HuH-7.5 (cell line): ENCODE data around the gene GDPD4.
A peak's percentile ranks its signal among the peaks of the same experiment; 100 is the strongest.
"Not testable (repeated sequence)": the region's sequence is repeated elsewhere in the genome, so short reads cannot be mapped to it uniquely, and the experiment has no call there.

Source experiments
- DNase-seq: peaks from one replicate; pipeline ENCODE4 v3.0.0; 2011; ENCODE audit warnings: low spot score

Gene GDPD4

GRCh38 chr11:77301510-77301909 is at the start of gene GDPD4:
Gene GDPD4 (minus strand): TSS chr11:77301686. CDS start chr11:77285137, 16,549 bp downstream.
- DNase-seq = no peak

GRCh38 chr11:77347948-77348347 is 46.5 kb upstream of the GDPD4 start:
- no peak for DNase-seq

GRCh38 chr11:77346906-77347603 is 45.6 kb upstream of the GDPD4 start:
- DNase-seq = no peak

- no peak for DNase-seq
Measured at GRCh38 chr11:77345621-77346020, 44.1 kb upstream of the GDPD4 start.

- no peak for DNase-seq
Measured at GRCh38 chr11:77340501-77340900, 39.0 kb upstream of the GDPD4 start.

- no peak for DNase-seq
Measured at GRCh38 chr11:77332259-77332658, 30.8 kb upstream of the GDPD4 start.

GRCh38 chr11:77325159-77325558 is 23.7 kb upstream of the GDPD4 start:
- DNase-seq = no peak

GRCh38 chr11:77324508-77324907 is 23.0 kb upstream of the GDPD4 start:
- DNase-seq = no peak

- DNase-seq = no peak
Measured at GRCh38 chr11:77322926-77323590, 21.6 kb upstream of the GDPD4 start.

GRCh38 chr11:77322506-77322905 is 21.0 kb upstream of the GDPD4 start:
- no peak for DNase-seq

- no peak for DNase-seq
Measured at GRCh38 chr11:77320351-77320750, 18.9 kb upstream of the GDPD4 start.

- DNase-seq = no peak
Measured at GRCh38 chr11:77318600-77318999, 17.1 kb upstream of the GDPD4 start.

GRCh38 chr11:77316733-77317342 is 15.4 kb upstream of the GDPD4 start:
- DNase-seq = no peak

- DNase-seq = no peak
Measured at GRCh38 chr11:77312107-77312506, 10.6 kb upstream of the GDPD4 start.

- DNase-seq = no peak
Measured at GRCh38 chr11:77311701-77312100, 10.2 kb upstream of the GDPD4 start.

- no peak for DNase-seq
Measured at GRCh38 chr11:77310721-77311120, 9.2 kb upstream of the GDPD4 start.

- DNase-seq = no peak
Measured at GRCh38 chr11:77309401-77310085, 8.1 kb upstream of the GDPD4 start.

- no peak for DNase-seq
Measured at GRCh38 chr11:77308838-77309237, 7.4 kb upstream of the GDPD4 start.

- DNase-seq = no peak
Measured at GRCh38 chr11:77303328-77303727, 1.8 kb upstream of the GDPD4 start.

GRCh38 chr11:77302752-77303151 is 1.3 kb upstream of the GDPD4 start:
- no peak for DNase-seq

- DNase-seq = no peak
Measured at GRCh38 chr11:77300695-77301094, 791 bp downstream of the GDPD4 start.

GRCh38 chr11:77300028-77300427 is 1.5 kb downstream of the GDPD4 start:
- DNase-seq = not testable (repeated sequence)

GRCh38 chr11:77299528-77299993 is 1.9 kb downstream of the GDPD4 start:
- peak; percentile 52 for DNase-seq
